WTC11 (cell line): ENCODE measurements around the gene WNT3. TPM values are rescaled to one million over a fixed set of nuclear protein-coding genes. Genes with fewer than 3 reads are reported as not detected.
A peak's percentile ranks its signal among the peaks of the same experiment; 100 is the strongest.

ENCODE experiments used
- ATAC-seq: fragments of 200-7000 bp; cut with Tn5 transposase; 2 replicates; pipeline ENCODE4 v1.10.0; 2021; ENCODE audit warnings: mild to moderate bottlenecking, moderate library complexity
- CTCF ChIA-PET: fragments of 300-600 bp; sonication (Branson Sonifier 250); formaldehyde crosslinking; loops from one replicate; lab custom pipeline; 2021; ENCODE audit warnings: antibody characterized with exemption; lab: Charles Lee
- POLR2A ChIA-PET: fragments of 350-600 bp; sonication (Branson Sonifier 250); formaldehyde crosslinking; loops from one replicate; lab custom pipeline; 2021; ENCODE audit warnings: antibody characterized with exemption; lab: Charles Lee
- DNase-seq: peaks from one replicate; pipeline ENCODE4 v3.0.0; 2021; ENCODE audit warnings: low spot score
- H3K27ac Mint-ChIP-seq: 2 replicates; pipeline ENCODE4 v1.8.0; 2021; ENCODE audit warnings: mixed read lengths
- H3K27me3 Mint-ChIP-seq: 2 replicates; pipeline ENCODE4 v1.8.0; 2021; ENCODE audit warnings: low read depth, mild to moderate bottlenecking, moderate library complexity, mixed read lengths
- H3K36me3 Mint-ChIP-seq: 2 replicates; pipeline ENCODE4 v1.8.0; 2021; ENCODE audit warnings: mixed read lengths
- H3K4me1 Mint-ChIP-seq: 2 replicates; pipeline ENCODE4 v1.8.0; 2022; ENCODE audit warnings: mixed read lengths
- H3K4me3 Mint-ChIP-seq: 2 replicates; pipeline ENCODE4 v1.8.0; 2021; ENCODE audit warnings: mild to moderate bottlenecking, moderate library complexity, mixed read lengths
- H3K9me3 Mint-ChIP-seq: 2 replicates; pipeline ENCODE4 v1.8.0; 2021; ENCODE audit warnings: mixed read lengths
- ARID4B ChIP-seq: sonication (generic); formaldehyde crosslinking; IDR thresholded peaks from 2 replicates; pipeline ENCODE4 v1.8.0; 2023; ENCODE audit warnings: missing genetic modification reagents, mild to moderate bottlenecking, borderline replicate concordance
- ATF1 ChIP-seq: sonication (generic); formaldehyde crosslinking; IDR thresholded peaks from 2 replicates; pipeline ENCODE4 v1.8.1; 2023; ENCODE audit warnings: mild to moderate bottlenecking, moderate library complexity, missing genetic modification reagents
- CREB1 ChIP-seq: sonication (generic); formaldehyde crosslinking; IDR thresholded peaks from 2 replicates; pipeline ENCODE4 v1.8.0; 2023; ENCODE audit warnings: mild to moderate bottlenecking, missing genetic modification reagents
- CTCF ChIP-seq: fragments of 200-600 bp; IDR thresholded peaks from 2 replicates; pipeline ENCODE4 v1.8.0; 2022; ENCODE audit warnings: antibody characterized with exemption
- FOXP1 ChIP-seq: sonication (generic); formaldehyde crosslinking; IDR thresholded peaks from 2 replicates; pipeline ENCODE4 v1.8.0; 2022; ENCODE audit warnings: missing genetic modification reagents, mild to moderate bottlenecking, moderate library complexity, borderline replicate concordance
- GABPB1 ChIP-seq: sonication (generic); formaldehyde crosslinking; IDR thresholded peaks from 2 replicates; pipeline ENCODE4 v1.8.1; 2023; ENCODE audit warnings: mild to moderate bottlenecking, missing genetic modification reagents
- GRHL2 ChIP-seq: fragments of 250-450 bp; sonication (Bioruptor Pico); IDR thresholded peaks from 2 replicates; pipeline ENCODE4 v1.8.0; 2022; ENCODE audit warnings: mild to moderate bottlenecking, moderate library complexity; ENCODE audit not compliant: insufficient replicate concordance, severe bottlenecking
- HMGXB4 ChIP-seq: sonication (generic); formaldehyde crosslinking; IDR thresholded peaks from 2 replicates; pipeline ENCODE4 v1.8.1; 2023; ENCODE audit warnings: mild to moderate bottlenecking, moderate library complexity, missing genetic modification reagents
- KAT7 ChIP-seq: sonication (generic); formaldehyde crosslinking; IDR thresholded peaks from 2 replicates; pipeline ENCODE4 v1.8.1; 2023; ENCODE audit warnings: missing genetic modification reagents, mild to moderate bottlenecking, borderline replicate concordance
- NFATC4 ChIP-seq: fragments of 250-450 bp; sonication (Bioruptor Pico); IDR thresholded peaks from 2 replicates; pipeline ENCODE4 v1.9.0; 2021; ENCODE audit warnings: mild to moderate bottlenecking
- SP1 ChIP-seq: sonication (generic); formaldehyde crosslinking; conservative IDR thresholded peaks from 2 replicates; pipeline ENCODE4 v1.8.1; 2022; ENCODE audit warnings: missing genetic modification reagents
- STAT6 ChIP-seq: sonication (generic); formaldehyde crosslinking; conservative IDR thresholded peaks from 2 replicates; pipeline ENCODE4 v1.8.1; 2023; ENCODE audit warnings: mild to moderate bottlenecking, low read depth, missing genetic modification reagents, moderate library complexity
- ZBTB21 ChIP-seq: sonication (generic); formaldehyde crosslinking; IDR thresholded peaks from 2 replicates; pipeline ENCODE4 v1.8.1; 2023; ENCODE audit warnings: mild to moderate bottlenecking, missing genetic modification reagents, borderline replicate concordance
- ZNF121 ChIP-seq: sonication (generic); formaldehyde crosslinking; IDR thresholded peaks from 2 replicates; pipeline ENCODE4 v1.8.0; 2023; ENCODE audit warnings: missing genetic modification reagents
- ZNF281 ChIP-seq: sonication (generic); formaldehyde crosslinking; IDR thresholded peaks from 2 replicates; pipeline ENCODE4 v1.8.0; 2023; ENCODE audit warnings: mild to moderate bottlenecking, missing genetic modification reagents
- ZNF671 ChIP-seq: fragments of 250-450 bp; sonication (Bioruptor Pico); IDR thresholded peaks from 2 replicates; pipeline ENCODE4 v1.8.0; 2021; ENCODE audit warnings: mild to moderate bottlenecking
- total RNA-seq: library from RNA; stranded (reverse); gene quantifications from 3 replicates; pipeline ENCODE4 v1.2.3, GENCODE V29; 2021

WNT3 gene
- total RNA-seq, 1 experiment from 2014 or later = 14.1 TPM

- TF ChIP-seq ZNF281 (CRISPR knock-in tag) (no peak), GRHL2 (no peak), FOXP1 (CRISPR knock-in tag) (no peak), CREB1 (CRISPR knock-in tag) (no peak), ATF1 (no peak)
These were observed 82.4 kb downstream of the WNT3 start (continued) for GRCh38 chr17:46736100-46736499.

- Mint-ChIP-seq H3K27me3 (no peaks in the 10 kb centered on the region), H3K4me3 (no peak overlapping the region), H3K9me3 (no peaks in the 10 kb centered on the region), H3K4me1 (peaks cover 38% of the 10 kb centered on the region), H3K36me3 (no peaks in the 10 kb centered on the region), H3K27ac (no peak overlapping the region)
- DNase-seq (no peak), ATAC-seq (no peak)
- POLR2A ChIA-PET = no interaction called here
- CTCF ChIA-PET = no interaction called here
- TF ChIP-seq ZNF671 (CRISPR knock-in tag) (no peak), ZNF121 (no peak), HMGXB4 (no peak)
These were observed 84.5 kb downstream of the WNT3 start for GRCh38 chr17:46733837-46734475.

- peak; percentile 79 for DNase-seq
- peaks cover 42% of the 10 kb centered on the region for H3K4me1 Mint-ChIP-seq
- ChIA-PET POLR2A (no interaction called here), CTCF (no interaction called here)
- no peaks in the 10 kb centered on the region for H3K36me3 Mint-ChIP-seq
- ATAC-seq = peak; percentile 93
- peak overlapping the region; percentile 95 for H3K27ac Mint-ChIP-seq
- no peaks in the 10 kb centered on the region for H3K9me3 Mint-ChIP-seq
- TF ChIP-seq SP1 (CRISPR knock-in tag) = peak; percentile 35; the same call in 1 of the 2 replicates
- TF ChIP-seq CTCF = no peak
- TF ChIP-seq KAT7 (CRISPR knock-in tag) = 0 out of 2 replicates have a peak, but pooled peaks have one; percentile 21
- peak overlapping the region; percentile 56 for H3K4me3 Mint-ChIP-seq
- H3K27me3 Mint-ChIP-seq = no peaks in the 10 kb centered on the region
These were observed 85.6 kb downstream of the WNT3 start for GRCh38 chr17:46732754-46733398.

GRCh38 chr17:46732160-46732559, 86.3 kb downstream of the WNT3 start:
- Mint-ChIP-seq H3K4me3 (peak overlapping the region; percentile 56), H3K27me3 (no peaks in the 10 kb centered on the region), H3K4me1 (peaks cover 49% of the 10 kb centered on the region), H3K36me3 (no peaks in the 10 kb centered on the region), H3K9me3 (no peaks in the 10 kb centered on the region), H3K27ac (peak overlapping the region; percentile 95)
- ATAC-seq = no peak
- no peak for DNase-seq
- TF ChIP-seq NFATC4 (CRISPR knock-in tag) (no peak), STAT6 (no peak), GABPB1 (CRISPR knock-in tag) (no peak), ARID4B (CRISPR knock-in tag) (no peak), ZBTB21 (CRISPR knock-in tag) (no peak), SP1 (CRISPR knock-in tag) (no peak), GRHL2 (no peak)
- CTCF ChIA-PET = no interaction called here
- POLR2A ChIA-PET = no interaction called here
